Measurements from ENCODE around the gene ADARB2.
"Not testable (repeated sequence)": the region's sequence is repeated elsewhere in the genome, so short reads cannot be mapped to it uniquely, and the experiment has no call there.

The ADARB2 gene

GRCh38 chr10:1173091-1173490 lies 564.2 kb downstream of the ADARB2 start:
- no peak for DNase-seq

- no peak for DNase-seq
These were observed 564.9 kb downstream of the ADARB2 start for GRCh38 chr10:1172256-1172984.

GRCh38 chr10:1171586-1171985 lies 565.7 kb downstream of the ADARB2 start:
- no peak for DNase-seq

GRCh38 chr10:1171182-1171581 lies 566.1 kb downstream of the ADARB2 start:
- no peak for DNase-seq

- no peak for DNase-seq
These were observed 566.5 kb downstream of the ADARB2 start for GRCh38 chr10:1170867-1171180.

GRCh38 chr10:1169981-1170866 lies 567.1 kb downstream of the ADARB2 start:
- DNase-seq = no peak

GRCh38 chr10:1169186-1169885 lies 568.0 kb downstream of the ADARB2 start:
- no peak for DNase-seq

- no peak for DNase-seq
These were observed 568.6 kb downstream of the ADARB2 start for GRCh38 chr10:1168763-1169162.

GRCh38 chr10:1166828-1167275 lies 570.5 kb downstream of the ADARB2 start:
- DNase-seq = no peak

GRCh38 chr10:1166101-1166827 lies 571.1 kb downstream of the ADARB2 start:
- DNase-seq = no peak

GRCh38 chr10:1163831-1164230 lies 573.5 kb downstream of the ADARB2 start:
- DNase-seq = no peak

GRCh38 chr10:1163204-1163660 lies 574.1 kb downstream of the ADARB2 start:
- no peak for DNase-seq

- no peak for DNase-seq
These were observed 574.7 kb downstream of the ADARB2 start for GRCh38 chr10:1162481-1163203.

- DNase-seq = not testable (repeated sequence)
These were observed 576.0 kb downstream of the ADARB2 start for GRCh38 chr10:1161315-1161673.

- peak; percentile 10 for DNase-seq
These were observed 576.6 kb downstream of the ADARB2 start for GRCh38 chr10:1160561-1161314.

GRCh38 chr10:1159131-1160061 lies 577.9 kb downstream of the ADARB2 start:
- DNase-seq = peak; percentile 6

GRCh38 chr10:1158536-1158935 lies 578.8 kb downstream of the ADARB2 start:
- DNase-seq = not testable (repeated sequence)

- no peak for DNase-seq
These were observed 579.3 kb downstream of the ADARB2 start for GRCh38 chr10:1158066-1158465.

- no peak for DNase-seq
These were observed 579.8 kb downstream of the ADARB2 start for GRCh38 chr10:1157615-1157933.

- peak; percentile 7 for DNase-seq
These were observed 580.3 kb downstream of the ADARB2 start for GRCh38 chr10:1156921-1157614.
